Endothelial cell (in vitro differentiated cells): ENCODE measurements around the gene KLHL10. TPM values are rescaled to one million over a fixed set of nuclear protein-coding genes. Genes with fewer than 3 reads are reported as not detected.

Source experiments
- DNase-seq: peaks from one replicate; pipeline ENCODE4 v3.0.0; 2021; ENCODE audit warnings: low spot score
- H3K27ac Mint-ChIP-seq: one replicate; pipeline ENCODE4 v1.8.0; 2021; ENCODE audit warnings: mixed read lengths, inconsistent platforms; ENCODE audit not compliant: unreplicated experiment
- H3K27me3 Mint-ChIP-seq: one replicate; pipeline ENCODE4 v1.8.0; 2021; ENCODE audit warnings: mild to moderate bottlenecking, moderate library complexity, mixed read lengths, inconsistent platforms; ENCODE audit not compliant: unreplicated experiment
- H3K36me3 Mint-ChIP-seq: one replicate; pipeline ENCODE4 v1.8.0; 2021; ENCODE audit warnings: mild to moderate bottlenecking, low read depth, mixed read lengths, inconsistent platforms; ENCODE audit not compliant: unreplicated experiment
- H3K4me1 Mint-ChIP-seq: one replicate; pipeline ENCODE4 v1.8.0; 2021; ENCODE audit warnings: mild to moderate bottlenecking, mixed read lengths, inconsistent platforms; ENCODE audit not compliant: unreplicated experiment
- H3K4me3 Mint-ChIP-seq: one replicate; pipeline ENCODE4 v1.8.0; 2021; ENCODE audit warnings: mild to moderate bottlenecking, mixed read lengths, inconsistent platforms; ENCODE audit not compliant: unreplicated experiment
- H3K9me3 Mint-ChIP-seq: one replicate; pipeline ENCODE4 v1.8.0; 2021; ENCODE audit warnings: mixed read lengths, inconsistent platforms; ENCODE audit not compliant: unreplicated experiment
- total RNA-seq: library from RNA; stranded (reverse); fragmentation: NEBNext Ultra II Directional; extraction: Animal tissue kit (Norgen Biotek cat#: 25700); gene quantifications from one replicate; pipeline ENCODE4 v1.2.1, GENCODE V29; 2021; ENCODE audit not compliant: unreplicated experiment
- TF ChIP-seq, protein P1 (sequence below): fragments of 200-600 bp; sonication (generic); IDR thresholded peaks from one replicate; pipeline ENCODE4 v1.5.0; 2021; ENCODE audit warnings: antibody characterized with exemption; ENCODE audit not compliant: unreplicated experiment

The KLHL10 gene
- total RNA-seq, 1 donor from 2014 or later: not detected

DNA sequence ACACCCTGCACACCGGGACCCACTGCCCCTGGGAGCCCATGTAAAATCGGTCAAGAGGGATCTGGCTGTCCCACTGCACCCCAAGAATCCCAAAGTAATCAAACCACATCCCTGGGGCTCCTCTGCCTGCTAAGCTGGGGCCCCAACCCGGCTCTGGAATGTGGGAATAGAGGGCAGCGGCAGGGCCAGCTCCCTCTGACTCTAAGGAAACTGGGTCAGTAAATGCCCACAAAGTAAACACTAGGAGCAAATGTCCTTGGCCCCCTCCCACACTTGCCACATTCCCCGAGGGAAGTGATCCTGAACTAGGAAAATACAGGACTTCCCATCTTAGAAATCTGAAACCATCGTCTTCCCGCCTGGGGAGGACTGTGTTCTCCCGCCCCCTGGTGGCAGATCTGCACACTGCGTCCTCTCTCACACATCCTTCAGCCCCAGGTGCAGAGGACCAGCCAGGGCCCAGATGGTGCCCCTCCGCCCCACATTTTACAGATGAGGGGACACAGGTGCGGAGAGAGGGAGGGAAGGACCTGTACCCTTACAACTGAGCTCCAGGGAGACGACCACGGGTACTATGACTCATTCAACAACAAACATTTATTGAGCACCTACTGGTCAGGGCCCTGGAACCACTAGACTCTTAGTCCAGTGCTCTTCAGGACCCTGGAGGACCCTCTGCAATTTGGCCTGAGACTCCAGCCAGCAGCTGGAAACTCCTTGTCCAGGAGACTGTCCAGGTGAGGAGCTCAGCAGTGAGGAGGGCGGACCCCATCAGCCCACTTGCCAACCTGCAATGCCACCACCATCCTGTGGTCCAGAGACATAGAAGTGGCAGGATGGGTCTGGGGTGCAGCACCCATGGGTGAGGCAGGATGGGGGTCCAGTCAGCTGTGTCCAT lies 36.0 kb upstream of the KLHL10 start:
- Mint-ChIP-seq H3K27me3 (peaks cover 6% of the 10 kb centered on the region), H3K4me3 (peak overlapping the region; percentile 8), H3K9me3 (no peaks in the 10 kb centered on the region), H3K27ac (no peak overlapping the region), H3K36me3 (peaks cover 4% of the 10 kb centered on the region), H3K4me1 (peaks cover 19% of the 10 kb centered on the region)
- TF ChIP-seq, protein P1, sequence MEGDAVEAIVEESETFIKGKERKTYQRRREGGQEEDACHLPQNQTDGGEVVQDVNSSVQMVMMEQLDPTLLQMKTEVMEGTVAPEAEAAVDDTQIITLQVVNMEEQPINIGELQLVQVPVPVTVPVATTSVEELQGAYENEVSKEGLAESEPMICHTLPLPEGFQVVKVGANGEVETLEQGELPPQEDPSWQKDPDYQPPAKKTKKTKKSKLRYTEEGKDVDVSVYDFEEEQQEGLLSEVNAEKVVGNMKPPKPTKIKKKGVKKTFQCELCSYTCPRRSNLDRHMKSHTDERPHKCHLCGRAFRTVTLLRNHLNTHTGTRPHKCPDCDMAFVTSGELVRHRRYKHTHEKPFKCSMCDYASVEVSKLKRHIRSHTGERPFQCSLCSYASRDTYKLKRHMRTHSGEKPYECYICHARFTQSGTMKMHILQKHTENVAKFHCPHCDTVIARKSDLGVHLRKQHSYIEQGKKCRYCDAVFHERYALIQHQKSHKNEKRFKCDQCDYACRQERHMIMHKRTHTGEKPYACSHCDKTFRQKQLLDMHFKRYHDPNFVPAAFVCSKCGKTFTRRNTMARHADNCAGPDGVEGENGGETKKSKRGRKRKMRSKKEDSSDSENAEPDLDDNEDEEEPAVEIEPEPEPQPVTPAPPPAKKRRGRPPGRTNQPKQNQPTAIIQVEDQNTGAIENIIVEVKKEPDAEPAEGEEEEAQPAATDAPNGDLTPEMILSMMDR: peak; percentile 97
- DNase-seq: peak; percentile 88

DNA sequence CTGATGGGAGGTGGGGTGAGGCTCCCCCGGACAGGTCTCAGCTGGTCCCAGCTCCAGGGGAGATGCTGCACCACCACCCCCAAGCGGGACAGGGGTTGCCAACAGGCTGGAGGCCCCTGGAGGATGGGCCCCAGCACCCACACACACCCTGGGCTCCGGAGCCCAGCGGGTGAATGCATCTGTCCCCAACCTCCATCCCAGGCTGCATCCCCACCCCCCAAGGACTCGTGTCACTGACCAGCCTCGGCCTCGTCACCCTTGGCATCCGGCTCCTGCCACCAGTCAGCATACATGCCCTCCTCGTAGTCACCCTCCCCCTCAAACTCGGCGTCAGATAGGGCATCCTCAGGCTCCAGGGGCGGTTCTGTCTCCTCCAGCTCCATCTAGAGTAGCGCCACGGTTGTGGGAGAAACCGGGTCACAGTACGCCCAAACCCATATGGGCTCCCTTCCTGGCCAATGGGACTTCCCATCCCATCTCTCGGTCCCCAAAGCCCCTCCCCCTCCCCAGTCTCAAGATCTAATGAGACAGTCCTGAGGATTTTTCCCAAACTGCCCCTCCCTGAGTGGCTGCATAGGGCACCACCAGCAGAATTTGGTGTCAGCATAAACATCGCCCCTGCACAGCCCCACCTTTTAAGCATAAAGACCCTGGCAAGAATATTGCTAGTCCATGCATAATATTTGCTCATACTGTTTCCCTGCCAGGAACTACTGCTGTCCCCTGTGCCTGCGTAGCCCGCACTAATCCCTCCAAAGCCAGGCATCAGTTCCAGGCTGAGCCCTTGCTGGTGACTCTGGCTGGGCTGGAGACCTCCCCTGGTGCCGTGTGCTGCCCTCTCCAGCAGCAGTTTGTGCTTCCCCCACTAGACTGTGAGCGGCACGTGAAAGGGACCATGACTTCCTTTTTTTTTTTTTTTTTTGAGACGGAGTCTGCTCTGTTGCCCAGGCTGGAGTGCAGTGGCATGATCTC lies 34.3 kb upstream of the KLHL10 start:
- TF ChIP-seq, protein P1: no peak
- peaks cover 19% of the 10 kb centered on the region for H3K4me1 Mint-ChIP-seq
- H3K27ac Mint-ChIP-seq: no peak overlapping the region
- no peak overlapping the region for H3K4me3 Mint-ChIP-seq
- H3K36me3 Mint-ChIP-seq: peaks cover 4% of the 10 kb centered on the region
- H3K9me3 Mint-ChIP-seq: no peaks in the 10 kb centered on the region
- DNase-seq: no peak
- H3K27me3 Mint-ChIP-seq: peaks cover 6% of the 10 kb centered on the region

DNA sequence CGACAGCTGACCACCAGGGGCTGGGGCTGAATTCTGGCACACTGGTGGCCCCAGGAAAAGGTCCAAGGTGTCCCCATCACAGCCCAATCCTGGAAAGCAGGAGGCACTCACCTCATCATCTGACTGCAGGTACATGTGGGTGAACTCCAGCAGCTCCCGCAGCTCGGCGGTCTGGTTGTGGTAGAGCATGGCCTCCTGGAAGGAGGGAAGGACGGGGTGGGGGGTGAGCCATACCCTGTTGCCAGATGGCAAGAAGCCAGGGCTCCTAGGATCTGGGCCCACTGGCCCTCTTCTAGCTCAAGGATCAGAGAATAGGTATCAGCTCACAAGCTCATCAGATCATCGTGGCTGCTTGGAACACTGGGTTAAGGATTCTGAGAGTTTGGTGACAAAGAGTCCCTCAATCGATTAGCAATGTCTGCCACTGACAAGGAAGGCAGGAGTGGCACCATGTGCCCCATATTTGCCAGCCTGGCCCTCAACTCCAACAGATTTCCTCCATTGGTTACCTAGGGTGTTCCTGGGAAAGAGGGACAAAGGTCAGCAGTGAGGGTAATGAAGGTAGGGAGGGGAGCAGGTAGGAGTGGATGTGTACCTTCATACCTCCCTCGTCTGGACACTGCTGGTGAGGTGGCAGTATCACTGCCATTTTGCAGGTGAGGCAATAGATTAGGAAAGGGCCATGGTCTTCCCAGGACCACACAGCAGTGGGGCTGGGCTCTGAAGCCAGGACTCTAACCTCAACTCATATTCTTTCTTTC lies 30.8 kb upstream of the KLHL10 start:
- H3K27ac Mint-ChIP-seq: no peak overlapping the region
- peaks cover 8% of the 10 kb centered on the region for H3K4me1 Mint-ChIP-seq
- TF ChIP-seq, protein P1: no peak
- H3K27me3 Mint-ChIP-seq: peaks cover 9% of the 10 kb centered on the region
- peaks cover 14% of the 10 kb centered on the region for H3K36me3 Mint-ChIP-seq
- no peak overlapping the region for H3K4me3 Mint-ChIP-seq
- no peaks in the 10 kb centered on the region for H3K9me3 Mint-ChIP-seq
- DNase-seq: no peak

DNA sequence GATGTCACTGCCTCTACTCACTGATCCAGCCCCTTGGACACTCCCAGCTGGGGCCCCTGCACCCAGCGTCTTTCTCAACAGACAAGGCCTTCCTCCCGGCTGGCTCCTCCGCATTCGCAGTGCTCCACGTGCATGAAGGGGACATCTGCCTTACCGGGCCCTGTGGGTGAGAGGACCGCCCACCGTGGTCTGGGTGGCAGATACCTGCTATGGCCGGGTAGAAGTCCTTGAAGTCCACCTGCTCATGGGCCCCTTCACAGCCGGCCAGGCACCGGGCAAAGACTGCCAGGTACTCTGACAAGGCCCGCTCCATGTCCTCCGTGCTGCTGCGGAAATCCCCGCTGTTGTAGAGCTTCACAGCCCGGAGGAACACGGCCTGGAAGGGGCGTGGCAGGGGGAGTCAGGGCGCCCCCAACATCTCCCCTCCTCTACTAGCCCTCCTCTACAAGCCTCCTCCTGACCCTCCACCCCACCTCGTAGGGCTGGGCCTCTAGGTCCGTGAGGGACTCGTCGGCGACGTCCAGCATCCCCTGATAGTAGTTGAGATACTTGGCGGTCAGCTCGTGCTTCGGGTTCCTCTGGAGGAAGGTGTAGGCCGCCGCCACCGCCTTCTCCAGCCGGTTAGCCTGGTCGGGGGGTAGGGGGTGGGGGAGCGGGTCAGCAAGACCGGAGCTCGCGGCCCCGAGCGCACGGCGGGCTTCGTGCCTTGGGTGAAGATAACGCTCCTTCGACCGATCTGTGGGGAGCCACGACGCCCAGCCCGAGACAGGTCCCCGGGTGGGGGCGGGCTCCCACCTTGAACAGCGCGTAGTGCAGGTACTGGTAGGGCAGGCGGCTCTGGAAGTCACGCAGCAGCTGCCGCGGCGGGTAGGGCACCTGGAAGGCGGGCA lies 26.7 kb upstream of the KLHL10 start:
- Mint-ChIP-seq H3K27ac (no peak overlapping the region), H3K36me3 (peaks cover 10% of the 10 kb centered on the region), H3K9me3 (no peaks in the 10 kb centered on the region), H3K4me3 (peak overlapping the region; percentile 73), H3K27me3 (peaks cover 11% of the 10 kb centered on the region), H3K4me1 (peaks cover 16% of the 10 kb centered on the region)
- no peak for DNase-seq
- TF ChIP-seq, protein P1: no peak
